ENCODE measurements around the gene LRMDA.
"Not testable (repeated sequence)": the region's sequence is repeated elsewhere in the genome, so short reads cannot be mapped to it uniquely, and the experiment has no call there.

The LRMDA gene

GRCh38 chr10:76050291-76050625 lies 618.8 kb downstream of the LRMDA start:
- no peak overlapping the region for H3K4me3 ChIP-seq (ENCODE audit: low read length)
- no peak for TF ChIP-seq ZNF274 (IDR thresholded peaks at IDR 0.05; ENCODE audit: low read depth, low read length)

DNA sequence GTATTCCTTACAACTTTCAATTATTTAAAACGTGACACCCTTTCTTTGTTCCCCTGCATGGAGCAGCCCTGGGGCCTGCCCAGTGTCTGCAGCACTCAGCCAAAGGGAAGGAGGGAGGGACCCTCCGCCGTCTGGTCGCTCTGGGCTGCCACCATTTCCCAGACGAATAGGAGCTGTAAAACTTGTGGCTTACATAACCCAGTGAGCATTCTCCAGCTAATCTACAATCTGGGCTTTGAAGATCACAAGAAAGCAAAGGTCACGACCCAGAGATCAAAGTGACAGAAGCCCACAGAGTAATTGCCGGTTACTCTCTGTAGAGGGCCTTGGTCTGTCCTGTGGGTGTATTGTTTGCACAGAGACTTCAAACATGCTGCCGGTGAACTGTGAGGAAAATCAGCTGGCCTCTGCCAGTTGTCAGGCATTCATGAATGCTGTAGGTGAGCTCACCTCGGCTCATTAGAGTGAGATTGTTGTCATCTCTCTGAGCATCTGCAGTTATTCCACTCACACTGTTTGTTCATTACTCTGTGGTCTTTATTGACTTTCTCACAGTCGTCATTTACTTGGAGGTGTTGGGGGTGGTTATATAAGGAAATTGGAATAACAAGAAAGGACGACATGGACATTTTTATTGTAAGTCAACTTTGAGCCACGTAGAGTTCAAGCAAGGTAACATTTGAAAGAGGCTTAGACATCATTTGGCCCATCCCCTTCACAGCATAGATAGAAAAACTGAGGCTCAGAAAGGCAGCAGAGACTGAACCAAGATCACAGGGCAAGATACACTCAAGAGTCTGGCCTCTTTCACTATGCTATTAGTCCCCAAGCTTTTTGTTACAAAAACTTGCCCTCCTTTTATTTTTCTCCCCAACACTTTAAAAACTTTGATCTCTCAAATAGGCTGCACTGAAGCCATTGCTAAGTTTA lies 619.8 kb downstream of the LRMDA start:
- TF ChIP-seq ZNF274 (IDR thresholded peaks at IDR 0.05; ENCODE audit: low read depth, low read length), result no peak
- no peak overlapping the region for H3K4me3 ChIP-seq (ENCODE audit: low read length)

DNA sequence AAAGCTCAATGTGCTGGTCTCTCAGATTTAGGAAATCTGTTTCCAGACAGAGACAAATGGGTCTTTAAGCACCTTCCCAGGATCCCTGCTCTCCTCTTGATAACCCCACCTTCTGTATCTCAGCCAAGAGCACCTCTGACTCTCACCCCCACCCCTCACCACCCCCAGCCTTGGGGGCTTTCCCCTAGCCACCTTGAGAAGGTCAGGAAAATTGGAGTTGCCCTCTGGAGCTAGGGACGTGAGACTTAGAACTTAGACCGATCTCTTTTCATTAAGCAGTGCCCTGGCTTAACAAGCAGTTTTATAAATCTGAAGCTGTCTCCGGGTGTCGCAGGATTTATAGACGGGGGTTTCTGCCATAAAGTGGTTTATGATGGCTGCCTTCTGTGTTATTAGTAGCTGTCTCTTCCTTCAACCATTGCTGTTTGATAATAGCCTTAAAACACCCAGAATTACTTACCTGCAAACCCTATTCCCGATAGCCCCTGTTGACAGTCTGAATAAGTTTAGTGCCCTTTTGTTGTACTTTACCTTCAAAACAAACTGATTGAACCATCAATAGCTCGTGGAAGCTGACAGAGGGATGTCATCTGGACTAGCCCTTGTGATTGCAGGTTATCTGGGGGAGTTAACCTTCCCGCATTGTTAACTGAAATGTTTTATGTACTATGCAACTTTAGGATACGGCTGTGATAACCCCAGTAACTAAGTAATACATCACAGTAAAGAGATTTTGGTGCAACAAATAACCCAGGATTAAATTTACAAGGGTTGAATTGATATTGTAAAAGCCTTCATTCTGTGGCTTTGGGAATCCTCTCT lies 621.5 kb downstream of the LRMDA start:
- no peak for TF ChIP-seq ZNF274 (IDR thresholded peaks at IDR 0.05; ENCODE audit: low read depth, low read length)

GRCh38 chr10:76055466-76055865 lies 624.0 kb downstream of the LRMDA start:
- TF ChIP-seq ZNF274 (IDR thresholded peaks at IDR 0.05; ENCODE audit: low read depth, low read length), result no peak
- no peak overlapping the region for H3K4me3 ChIP-seq (ENCODE audit: low read length)

More for the DNA sequence above, 621.5 kb downstream of the LRMDA start:
- no peak overlapping the region for H3K4me3 ChIP-seq (ENCODE audit: low read length)

DNA sequence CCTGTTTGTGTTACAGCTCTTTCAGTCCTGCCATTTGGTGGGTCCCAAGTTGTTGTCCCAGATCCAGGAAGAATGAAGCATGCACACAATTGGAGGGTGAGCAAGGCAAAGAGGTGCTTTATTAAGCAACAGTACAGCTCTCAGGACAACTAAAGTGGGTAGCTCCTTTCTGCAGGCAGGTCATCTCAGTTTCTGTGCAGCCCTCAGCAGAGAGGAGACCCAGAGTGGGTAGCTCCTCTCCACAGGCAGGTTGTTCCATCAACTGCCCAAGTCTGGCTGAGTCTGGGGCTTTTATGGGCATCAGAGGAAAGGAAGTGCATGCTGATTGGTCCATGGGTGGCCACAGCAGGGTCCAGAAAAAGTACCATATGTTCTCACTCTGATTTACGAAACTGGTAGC lies 624.5 kb downstream of the LRMDA start:
- no peak for TF ChIP-seq ZNF274 (IDR thresholded peaks at IDR 0.05; ENCODE audit: low read depth, low read length)
- no peak overlapping the region for H3K4me3 ChIP-seq (ENCODE audit: low read length)

DNA sequence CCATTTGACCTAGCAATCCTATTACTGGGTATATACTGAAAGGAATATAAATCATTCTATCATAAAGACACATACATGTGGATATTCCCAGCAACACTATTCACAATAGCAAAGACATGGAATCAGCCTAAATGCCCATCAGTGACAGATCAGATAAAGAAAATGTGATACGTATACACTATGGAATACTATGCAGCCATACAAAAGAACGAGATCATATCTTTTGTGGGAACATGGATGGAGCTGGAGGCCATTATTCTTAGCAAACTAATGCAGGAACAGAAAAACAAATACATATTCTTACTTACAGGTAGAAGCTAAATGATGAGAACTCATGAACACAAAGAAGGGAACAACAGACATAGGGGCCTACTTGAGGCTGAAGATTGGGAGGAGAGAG lies 629.6 kb downstream of the LRMDA start:
- not testable (repeated sequence) for H3K4me3 ChIP-seq (ENCODE audit: low read length)

DNA sequence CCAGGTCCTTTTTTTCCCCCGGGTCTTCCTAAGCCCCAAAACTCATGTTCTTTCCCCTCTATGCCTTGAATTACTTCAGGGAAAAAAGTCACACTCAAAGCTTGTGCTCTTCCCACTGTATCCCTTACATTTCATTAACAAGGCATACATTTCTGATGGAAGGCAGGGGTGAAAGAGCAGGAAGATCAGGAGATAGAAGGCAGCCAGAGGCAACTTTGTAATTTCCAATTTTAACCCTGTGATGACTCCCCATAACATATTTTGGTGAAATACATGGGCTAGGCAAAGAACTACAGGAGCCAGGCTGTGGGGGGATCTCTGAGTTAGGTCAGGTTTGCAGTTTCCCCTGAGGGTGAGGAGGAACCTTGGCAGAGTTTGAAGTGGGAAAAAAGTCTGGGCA lies 635.0 kb downstream of the LRMDA start:
- TF ChIP-seq ZNF274 (IDR thresholded peaks at IDR 0.05; ENCODE audit: low read depth, low read length), result no peak
- no peak overlapping the region for H3K4me3 ChIP-seq (ENCODE audit: low read length)

DNA sequence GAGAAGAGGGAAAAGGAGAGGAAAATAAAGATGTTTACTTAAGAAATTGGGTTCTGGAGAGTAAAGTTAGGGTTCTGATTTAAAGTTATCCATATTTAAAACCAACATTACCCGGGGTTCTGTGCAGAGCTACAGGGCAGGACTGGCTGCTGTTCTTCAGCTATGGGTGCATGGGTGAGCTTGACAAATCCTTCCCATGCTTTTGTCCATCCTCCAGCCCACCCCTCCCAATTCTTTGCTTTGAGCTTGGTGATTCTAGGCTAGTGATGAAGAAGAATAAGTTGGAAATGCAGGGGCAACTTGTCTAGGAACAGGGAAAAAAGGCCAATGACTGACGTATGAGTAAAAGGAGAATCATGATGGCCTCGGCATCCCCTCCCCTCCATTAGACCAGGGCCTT lies 636.0 kb downstream of the LRMDA start:
- no peak overlapping the region for H3K4me3 ChIP-seq (ENCODE audit: low read length)
- no peak for TF ChIP-seq ZNF274 (IDR thresholded peaks at IDR 0.05; ENCODE audit: low read depth, low read length)

DNA sequence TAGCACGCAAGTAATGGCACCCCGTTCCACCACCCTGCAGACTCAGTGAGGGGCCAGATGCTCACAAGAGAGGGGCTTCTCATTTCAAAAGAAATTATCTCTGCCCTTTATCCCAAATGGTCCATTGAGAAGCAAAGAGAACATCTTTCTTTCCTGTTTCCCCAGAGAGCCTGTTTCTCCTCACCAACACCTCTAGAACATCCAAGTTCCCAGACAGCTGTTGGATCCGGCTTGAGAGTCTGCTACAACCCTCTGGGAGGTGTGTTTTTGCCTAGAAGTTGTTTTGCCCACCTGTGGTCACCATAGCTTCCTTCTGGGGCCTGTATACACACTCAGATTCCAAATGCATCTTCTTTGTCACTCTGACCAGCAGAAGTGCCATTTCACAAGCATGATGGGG lies 637.4 kb downstream of the LRMDA start:
- no peak for TF ChIP-seq ZNF274 (IDR thresholded peaks at IDR 0.05; ENCODE audit: low read depth, low read length)
- H3K4me3 ChIP-seq (ENCODE audit: low read length), result no peak overlapping the region

DNA sequence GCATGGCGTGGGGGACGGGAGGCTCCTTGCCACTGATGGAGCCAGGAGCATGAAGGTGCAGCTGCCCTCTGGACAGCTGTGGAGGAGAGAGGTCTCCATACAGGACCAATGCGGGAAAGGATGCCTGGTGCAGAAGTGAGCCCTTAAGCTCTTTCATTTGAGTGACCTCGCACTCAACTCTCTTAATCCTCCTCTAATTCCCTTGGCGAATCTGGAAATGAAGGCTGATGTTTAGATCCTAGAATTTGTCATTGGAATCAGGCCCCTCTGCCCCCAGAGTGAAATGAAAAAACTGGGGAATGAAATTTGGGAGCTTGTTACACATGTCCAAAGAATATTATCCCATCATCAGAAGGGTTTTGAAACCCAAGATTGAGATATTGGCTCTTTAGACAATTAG lies 639.5 kb downstream of the LRMDA start:
- TF ChIP-seq ZNF274 (IDR thresholded peaks at IDR 0.05; ENCODE audit: low read depth, low read length), result no peak

DNA sequence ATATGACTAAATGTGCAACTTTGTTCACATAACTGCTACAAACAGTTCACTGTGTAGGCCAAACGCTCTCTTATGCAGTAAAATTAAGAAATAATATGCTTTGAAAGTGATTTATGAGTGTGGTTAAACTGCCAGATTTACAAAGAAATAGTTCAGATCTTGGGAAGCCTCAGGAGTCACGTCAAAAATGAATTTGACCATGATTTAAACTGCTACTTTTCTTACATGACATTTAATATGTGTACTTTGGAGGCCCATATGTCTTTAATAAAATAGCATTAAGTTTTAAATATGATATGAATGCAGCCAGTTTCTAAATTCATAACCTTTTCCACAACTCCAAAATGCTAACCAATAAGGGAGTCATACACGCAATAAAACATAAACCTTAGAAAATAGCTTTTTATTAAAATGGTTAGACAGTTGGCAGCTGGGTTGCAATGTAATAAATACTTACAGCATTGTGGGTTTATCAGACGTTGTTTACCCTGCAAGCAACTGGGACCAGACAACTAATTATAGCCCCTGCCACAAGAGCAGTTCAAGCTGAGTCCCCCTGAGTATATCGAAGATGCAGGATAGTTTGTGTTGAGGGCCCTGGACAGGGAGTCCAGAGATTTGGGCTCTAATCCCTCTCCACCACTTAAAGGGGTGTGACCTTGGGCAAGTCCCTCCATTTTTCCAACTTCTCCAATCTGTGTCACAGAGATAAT lies 640.4 kb downstream of the LRMDA start:
- no peak for TF ChIP-seq ZNF274 (IDR thresholded peaks at IDR 0.05; ENCODE audit: low read depth, low read length)
- H3K4me3 ChIP-seq (ENCODE audit: low read length), result no peak overlapping the region

More for the DNA sequence above, 639.5 kb downstream of the LRMDA start:
- H3K4me3 ChIP-seq (ENCODE audit: low read length), result no peak overlapping the region

GRCh38 chr10:76072384-76072783 lies 641.0 kb downstream of the LRMDA start:
- H3K4me3 ChIP-seq (ENCODE audit: low read length), result no peak overlapping the region
- TF ChIP-seq ZNF274 (IDR thresholded peaks at IDR 0.05; ENCODE audit: low read depth, low read length), result no peak

- H3K4me3 ChIP-seq (ENCODE audit: low read length), result no peak overlapping the region
- TF ChIP-seq ZNF274 (IDR thresholded peaks at IDR 0.05; ENCODE audit: low read depth, low read length), result no peak
Observed at GRCh38 chr10:76073524-76073923, 642.1 kb downstream of the LRMDA start.

GRCh38 chr10:76074659-76075058 lies 643.2 kb downstream of the LRMDA start:
- TF ChIP-seq ZNF274 (IDR thresholded peaks at IDR 0.05; ENCODE audit: low read depth, low read length), result no peak

More at GRCh38 chr10:76074659-76075058, 643.2 kb downstream of the LRMDA start:
- H3K4me3 ChIP-seq (ENCODE audit: low read length), result no peak overlapping the region

Measured in GM08714 (cell line).